Ureter (tissue), 1 donor: ENCODE measurements around the gene IQGAP2. TPM values are rescaled to one million over a fixed set of nuclear protein-coding genes. Genes with fewer than 3 reads are reported as not detected.
A peak's percentile ranks its signal among the peaks of the same experiment; 100 is the strongest.

Source experiments
- DNase-seq: peaks from one replicate; pipeline ENCODE4 v3.0.0-alpha.2; 2020; ENCODE audit warnings: low spot score
- total RNA-seq: library from RNA; stranded (reverse); gene quantifications from one replicate; pipeline ENCODE4 v1.2.4, GENCODE V29; 2023
- donor health status: DM: yes; HTN: yes; CAD: no.

IQGAP2 gene
- total RNA-seq, 1 donor from 2014 or later: 9.7 TPM

DNA sequence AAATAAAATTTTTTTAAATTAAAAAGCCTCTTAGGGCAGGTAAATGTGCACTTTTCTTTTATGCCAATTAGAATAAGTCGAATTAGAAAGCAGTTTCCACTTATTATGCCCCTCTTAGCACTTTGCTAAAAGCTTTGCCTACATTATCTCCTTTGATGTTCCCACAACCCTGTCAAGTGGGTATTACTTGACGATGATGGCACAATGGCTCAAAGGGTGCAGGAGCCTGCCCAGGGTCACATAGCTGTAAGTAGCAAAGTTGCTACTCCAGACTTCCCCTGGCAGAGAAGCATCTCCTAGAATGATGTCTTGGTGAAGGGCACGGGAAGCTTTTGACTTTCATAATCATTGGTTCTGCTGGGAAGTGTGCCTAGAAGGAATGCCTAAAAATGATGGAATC is 18.4 kb upstream of the IQGAP2 start:
- DNase-seq: no peak

DNA sequence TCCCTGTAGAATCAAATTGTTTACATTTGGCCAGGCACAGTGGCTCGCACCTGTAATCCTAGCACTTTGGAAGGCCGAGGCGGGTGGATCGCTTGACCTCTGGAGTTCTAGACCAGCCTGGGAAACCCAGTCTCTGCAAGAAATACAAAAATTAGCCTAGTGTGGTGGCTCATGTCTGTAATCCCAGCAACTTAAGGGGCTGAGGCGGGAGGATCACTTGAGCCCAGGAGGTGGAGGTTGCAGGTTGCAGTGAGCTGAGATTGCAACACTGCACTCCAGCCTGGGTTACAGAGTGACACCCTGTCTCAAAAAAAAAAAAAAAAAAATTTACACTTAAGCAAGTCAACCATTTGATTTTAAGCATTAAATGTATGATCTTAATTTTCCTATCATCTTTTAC is 17.5 kb upstream of the IQGAP2 start:
- DNase-seq: no peak

DNA sequence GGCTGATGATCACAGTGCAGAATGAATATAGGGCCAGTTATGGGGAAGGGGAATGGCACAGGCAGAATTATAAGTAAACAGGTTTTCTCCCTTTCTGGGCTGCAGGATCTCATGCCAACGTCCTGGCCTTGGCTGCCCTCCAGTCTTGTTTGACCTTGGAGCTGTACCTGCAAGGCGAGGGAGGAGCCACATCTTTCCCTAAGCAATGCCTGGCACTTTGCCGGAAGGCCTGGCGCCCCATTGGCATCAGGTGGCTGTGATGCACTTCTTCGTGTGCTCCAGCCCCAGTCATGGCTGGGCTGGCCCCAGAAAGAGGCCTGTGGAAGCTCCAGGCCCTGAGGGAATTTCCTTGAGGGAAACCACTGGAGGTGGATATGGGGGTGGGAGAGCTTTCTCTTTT is 16.7 kb upstream of the IQGAP2 start:
- DNase-seq: no peak

DNA sequence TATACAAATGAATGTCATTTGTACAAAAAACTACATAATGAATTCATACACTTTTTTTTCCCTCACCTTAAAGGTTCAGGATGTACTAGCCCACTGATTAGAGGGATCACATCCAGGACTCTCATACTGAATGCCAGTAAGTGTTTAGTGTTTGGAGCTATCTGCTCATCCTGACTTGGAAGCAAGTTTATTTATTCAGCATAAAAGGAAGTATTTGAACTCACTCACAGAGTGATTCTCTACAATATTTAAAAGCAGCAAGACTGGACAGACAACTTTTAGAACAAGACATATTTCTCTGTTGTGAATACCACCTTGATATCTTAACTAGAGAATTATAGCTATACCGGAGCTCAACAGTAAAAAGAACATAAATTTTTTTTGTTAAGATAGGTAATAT is 14.8 kb upstream of the IQGAP2 start:
- DNase-seq: no peak

DNA sequence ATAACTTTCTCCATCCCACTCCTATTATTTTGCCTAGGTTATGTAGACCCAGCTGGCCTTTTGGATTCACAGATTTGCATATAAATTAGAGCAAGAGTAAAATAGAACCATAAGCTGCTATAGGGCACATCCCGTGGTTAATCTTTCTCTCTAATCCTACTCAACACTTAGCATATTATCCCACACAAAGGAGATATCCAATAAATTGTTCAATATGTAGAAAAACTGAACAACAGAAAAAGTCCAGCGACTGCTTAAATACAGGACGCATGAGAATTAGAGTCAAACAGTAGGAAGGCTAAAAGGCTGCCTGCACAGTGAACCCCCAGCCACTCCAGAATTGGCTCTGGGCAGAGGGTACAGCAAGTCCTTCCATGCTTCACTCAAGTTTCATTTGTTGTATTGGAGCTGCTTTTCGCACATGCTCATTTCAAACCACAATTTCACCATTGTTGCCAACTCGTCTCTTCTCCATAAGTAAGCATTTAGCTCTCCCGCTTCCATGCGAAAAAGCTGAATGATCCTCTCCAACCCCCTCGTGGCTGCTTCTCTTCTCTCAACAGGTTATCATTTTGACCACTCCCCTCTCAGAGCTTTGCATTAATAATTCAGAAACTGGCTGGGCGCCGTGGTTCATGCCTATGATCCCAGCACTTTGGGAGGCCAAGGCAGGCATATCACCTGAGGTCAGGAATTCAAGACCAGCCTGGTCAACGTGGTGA is 14.1 kb upstream of the IQGAP2 start:
- DNase-seq: no peak

DNA sequence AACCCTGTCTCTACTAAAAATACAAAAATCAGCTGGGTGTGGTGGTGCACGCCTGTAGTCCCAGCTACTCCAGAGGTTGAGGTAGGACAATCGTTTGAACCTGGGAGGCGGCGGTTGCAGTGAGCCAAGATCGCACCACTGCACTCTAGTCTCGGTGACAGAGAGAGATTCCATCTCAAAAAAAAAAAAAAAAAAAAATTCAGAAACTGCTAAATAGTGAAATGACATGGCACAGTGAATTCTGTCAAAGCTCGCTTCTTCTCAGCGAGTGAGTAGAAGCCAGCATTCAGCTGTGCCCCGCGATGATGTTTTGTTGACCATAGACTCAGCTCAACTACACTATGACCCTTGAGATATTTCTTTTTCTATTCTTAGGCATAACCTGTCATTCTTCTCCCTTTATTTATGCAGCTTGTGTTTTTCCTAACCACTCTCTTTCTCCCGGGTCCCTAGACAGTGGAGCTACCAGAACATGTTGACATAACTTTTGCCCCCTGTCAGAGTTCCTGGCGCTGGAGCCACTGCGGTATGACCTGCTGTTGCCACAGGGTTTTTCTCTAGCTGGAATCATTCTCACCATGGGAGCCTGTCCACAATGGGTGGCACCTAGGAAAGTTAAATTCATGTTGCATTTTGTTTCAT is 13.5 kb upstream of the IQGAP2 start:
- no peak for DNase-seq

DNA sequence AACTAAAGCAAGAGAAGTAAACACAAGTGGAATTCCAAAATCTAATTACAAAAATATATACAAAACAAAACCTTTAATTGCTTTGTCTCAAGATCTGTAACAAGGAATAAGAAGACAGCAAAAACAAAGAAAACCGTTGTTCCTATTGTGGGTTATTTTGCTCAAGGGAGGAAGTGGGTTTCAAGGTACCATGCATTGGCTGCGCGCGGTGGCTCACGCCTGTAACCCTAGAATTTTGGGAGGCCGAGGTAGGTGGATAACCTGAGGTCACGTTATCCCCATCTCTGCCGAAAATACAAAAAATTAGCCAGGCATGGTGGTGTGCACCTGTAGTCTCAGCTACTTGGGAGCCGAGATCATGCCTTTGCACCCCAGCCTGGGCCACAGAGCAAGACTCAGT is 12.1 kb upstream of the IQGAP2 start:
- DNase-seq: no peak

DNA sequence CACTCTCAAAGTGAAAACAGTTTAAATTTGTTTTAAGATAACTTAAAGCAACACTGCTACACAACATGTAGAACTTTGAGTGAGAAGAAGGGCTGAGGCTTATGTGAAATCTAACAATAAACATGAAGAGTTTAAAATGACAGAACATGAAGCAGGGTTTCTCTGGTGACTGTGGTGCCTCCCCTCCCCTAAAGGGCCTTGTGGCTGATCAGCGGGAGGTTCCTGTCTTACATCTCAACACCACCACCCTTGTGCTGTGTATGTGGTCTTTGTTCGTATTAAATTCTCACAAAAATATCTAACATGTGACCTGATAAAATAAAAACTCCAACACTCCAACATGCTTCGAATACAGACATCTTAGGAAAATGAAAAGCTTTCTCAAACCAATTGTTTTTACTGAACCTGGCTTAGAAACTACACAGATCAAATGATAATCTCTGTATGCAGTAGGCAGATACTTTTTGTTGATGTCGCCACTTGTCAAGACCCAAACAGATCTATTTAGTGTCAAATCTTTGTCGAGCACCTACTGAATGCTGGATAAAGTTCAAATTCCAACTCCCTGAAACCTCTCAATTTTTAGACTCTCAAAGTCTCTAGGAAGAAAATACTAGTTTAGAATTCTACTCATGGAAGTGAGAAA is 9.9 kb upstream of the IQGAP2 start:
- no peak for DNase-seq

DNA sequence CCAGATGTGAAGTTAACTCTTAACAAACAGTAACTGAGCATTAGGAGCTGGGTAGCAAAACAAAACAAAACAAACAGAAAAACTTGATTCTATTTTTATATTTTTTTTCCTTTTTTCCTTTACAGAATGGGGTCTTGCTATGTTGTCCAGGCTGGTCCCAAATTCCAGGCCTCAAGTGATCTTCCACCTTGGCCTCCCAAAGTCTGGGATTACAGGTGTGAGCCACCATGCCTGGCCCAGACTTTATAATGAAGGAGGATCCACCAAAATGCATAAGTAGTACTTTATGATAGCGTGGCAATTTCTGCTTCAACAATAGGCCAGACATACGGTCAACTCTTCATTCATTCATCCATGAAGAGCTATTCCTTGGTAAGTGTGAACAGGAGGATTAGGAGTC is 5.9 kb upstream of the IQGAP2 start:
- DNase-seq: no peak

DNA sequence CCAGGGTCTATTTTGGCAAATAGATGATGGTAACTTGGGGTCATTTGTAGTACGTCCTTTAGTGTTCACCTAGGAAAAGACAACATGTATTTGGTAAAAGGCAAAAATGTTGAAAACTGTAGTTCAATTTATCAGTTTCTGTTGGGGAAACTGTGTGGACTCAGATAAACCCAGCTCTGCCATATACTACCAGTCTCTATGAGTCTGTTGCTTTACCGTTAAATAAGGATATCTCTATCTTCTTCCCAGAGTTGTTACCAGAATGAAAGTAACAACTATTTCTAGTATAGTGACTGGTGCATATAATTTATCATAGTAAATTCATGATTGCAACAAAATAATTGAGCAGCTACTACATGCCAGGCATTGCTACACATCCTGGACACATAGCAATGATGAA is 3.8 kb upstream of the IQGAP2 start:
- no peak for DNase-seq

DNA sequence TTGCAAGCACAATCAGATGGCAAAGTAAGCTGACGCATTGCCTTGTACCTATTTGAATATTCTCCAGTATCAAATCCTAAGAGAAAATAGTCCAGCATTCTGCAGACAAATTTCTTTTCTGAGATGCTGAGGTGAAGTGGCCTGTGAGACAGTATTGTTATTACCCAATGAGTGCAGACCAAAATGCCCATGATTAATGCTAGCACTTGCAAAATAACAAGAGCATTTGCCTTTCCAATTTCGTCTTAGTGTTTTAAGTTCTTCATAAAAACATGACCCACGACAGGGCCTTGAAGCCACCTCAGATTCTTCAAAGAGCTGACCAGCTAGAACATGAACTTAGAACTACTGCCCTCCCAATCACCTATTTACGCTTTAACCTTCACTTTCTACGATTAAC is 2.6 kb upstream of the IQGAP2 start:
- no peak for DNase-seq

DNA sequence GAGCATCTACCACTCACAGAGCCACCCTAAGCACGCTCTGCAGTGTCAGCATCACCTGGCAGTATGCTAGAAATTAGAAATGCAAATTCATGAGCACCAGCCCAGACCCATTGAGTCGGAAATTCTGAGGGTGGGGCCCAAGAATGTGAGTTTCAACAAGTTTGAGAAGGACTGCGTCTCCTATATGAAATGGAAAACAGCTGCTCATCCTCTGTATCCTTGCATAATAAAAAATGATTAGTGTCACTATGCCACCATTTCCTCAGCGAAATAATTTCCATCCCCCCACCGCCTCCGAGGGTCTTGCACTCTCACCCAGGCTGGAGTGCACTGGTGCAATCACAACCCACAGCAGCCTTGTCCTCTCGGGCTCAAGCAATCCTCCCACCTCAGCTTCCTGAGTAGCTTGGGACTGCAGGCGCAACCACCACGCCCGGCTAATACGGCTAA is 1.3 kb upstream of the IQGAP2 start:
- no peak for DNase-seq

DNA sequence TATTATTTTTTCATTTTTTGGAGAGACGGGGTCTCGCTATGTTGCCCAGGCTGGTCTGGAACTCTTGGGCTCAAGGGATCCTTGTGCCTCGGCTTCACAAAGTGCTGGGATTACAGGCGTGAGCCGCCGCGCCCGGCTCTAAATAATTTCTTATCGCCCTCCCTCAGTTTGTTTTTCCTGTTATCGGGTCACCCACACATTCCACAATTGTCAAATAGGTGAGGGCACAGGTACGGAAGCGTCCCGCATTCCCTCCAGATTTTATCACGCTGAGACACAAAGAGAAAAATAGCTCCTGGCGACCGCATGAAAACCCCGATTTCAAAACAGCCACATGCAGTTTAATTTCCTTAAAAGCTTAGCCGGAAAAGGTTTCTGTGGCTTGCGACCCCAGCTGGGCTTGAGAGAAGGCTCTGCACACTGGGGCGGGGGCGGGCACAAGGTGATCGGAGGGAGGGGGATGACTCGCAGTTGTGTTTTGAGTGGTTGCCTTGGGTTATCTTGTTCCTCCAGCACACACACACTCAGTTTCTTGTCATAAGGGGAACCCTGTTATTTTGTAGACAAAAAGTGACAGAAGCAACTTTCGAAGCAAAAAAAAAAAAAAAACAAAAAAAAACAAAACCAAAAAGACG is 717 bp upstream of the IQGAP2 start:
- no peak for DNase-seq

DNA sequence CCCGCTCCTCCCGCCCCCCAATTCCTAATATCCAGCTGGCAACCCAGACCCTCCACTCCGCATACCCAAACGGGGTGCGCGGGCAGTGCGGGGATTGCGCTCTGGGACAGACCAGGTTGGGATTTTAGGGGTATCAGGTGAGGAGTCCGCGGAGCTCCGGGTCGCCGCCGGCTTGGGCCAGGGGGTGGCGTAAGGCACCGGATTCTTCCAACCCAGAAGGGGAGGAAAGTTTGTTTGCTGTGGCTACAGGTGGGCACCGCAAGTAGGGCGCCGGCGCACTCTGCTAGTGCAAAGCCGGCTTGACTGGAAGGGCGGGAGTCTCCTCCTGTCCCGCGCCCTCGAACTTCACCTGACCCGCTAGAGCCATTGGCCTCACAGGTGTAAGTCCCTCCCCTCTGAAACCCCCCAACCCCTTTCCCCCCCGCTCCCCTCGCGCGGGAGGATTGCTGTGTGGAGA is 709 bp downstream of the IQGAP2 start:
- DNase-seq: peak; percentile 42

DNA sequence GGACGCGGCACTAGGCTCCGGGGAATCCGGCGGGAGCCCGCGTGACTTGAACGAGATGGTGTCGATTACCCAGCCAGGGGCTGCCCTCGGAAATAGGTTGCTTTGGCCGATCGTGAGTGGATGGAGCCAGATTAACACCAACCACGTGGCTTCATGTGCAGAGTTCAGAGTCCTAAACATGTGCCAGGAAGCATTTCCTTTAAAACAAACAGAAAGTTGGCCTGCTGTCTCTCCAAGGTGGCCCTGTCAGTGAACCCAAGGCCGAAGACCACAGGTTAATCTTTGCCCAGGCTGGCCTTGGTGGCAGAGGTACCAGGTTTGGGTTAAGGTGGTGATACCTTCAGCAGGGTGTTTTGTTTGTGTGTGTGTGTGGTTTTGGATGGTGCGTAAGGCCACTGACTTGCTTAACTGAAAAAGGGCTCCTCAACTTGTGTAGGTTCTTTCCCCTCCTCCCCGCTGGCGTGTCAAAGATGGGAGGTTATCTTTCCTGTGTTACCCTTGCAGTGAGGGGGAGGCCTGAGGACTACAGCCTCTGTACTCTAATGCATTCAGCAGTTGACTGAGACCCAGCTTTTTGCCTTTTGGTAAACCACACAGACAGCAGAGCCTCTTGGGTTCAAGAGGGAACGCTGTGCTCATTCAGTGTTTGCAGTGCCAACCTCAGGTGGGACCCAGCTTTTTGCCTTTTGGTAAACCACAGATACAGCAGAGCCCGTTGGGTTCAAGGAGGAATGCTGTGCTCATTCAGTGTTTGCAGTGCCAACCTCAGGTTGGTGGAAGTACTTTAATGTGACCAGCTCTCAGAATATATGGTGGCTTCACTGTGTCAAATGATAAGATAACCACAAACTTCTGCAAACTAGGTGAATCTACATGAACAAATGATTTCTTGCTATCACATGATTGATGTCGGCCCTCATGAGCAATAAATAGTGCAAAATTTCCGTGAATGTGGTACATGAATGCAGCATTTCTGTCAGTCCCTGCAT is 1.4 kb downstream of the IQGAP2 start:
- peak; percentile 51 for DNase-seq

DNA sequence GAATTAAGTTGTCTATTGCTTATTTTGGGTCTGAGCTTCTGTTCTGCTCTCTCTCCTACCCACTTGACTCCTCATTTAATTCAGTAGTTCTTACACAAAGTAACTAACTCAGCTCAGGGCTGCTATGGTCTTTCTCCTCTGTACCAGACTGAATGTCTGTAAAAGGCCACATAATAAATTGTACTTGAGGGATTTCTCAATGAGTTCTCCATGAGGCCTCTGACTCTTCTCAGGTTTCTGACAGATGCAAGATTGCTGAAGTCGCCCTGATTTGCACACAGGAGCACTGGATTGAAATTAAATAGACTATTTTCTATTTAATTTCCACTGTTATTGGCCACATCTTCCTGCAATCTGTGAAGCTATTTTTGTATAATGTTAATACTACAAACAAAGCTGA is 2.9 kb downstream of the IQGAP2 start:
- DNase-seq: no peak

DNA sequence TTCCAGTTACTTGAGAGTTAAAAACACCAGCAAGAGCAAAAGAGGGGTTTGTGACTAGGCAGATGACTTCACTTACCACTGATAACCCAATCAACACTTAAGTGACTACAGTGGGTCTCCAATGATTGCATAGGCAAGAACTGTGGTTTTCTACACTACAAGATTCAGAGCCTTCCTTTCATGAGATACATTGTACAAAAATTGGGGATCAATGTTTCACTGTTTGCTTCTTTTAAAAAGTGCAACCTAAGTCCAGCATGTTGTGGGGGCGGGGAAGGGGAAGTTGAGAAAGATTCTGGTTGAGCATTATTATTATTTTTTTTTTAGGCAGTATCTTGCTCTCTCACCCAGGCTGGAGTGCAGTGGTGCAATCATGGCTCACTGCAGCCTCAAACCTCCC is 3.6 kb downstream of the IQGAP2 start:
- no peak for DNase-seq

DNA sequence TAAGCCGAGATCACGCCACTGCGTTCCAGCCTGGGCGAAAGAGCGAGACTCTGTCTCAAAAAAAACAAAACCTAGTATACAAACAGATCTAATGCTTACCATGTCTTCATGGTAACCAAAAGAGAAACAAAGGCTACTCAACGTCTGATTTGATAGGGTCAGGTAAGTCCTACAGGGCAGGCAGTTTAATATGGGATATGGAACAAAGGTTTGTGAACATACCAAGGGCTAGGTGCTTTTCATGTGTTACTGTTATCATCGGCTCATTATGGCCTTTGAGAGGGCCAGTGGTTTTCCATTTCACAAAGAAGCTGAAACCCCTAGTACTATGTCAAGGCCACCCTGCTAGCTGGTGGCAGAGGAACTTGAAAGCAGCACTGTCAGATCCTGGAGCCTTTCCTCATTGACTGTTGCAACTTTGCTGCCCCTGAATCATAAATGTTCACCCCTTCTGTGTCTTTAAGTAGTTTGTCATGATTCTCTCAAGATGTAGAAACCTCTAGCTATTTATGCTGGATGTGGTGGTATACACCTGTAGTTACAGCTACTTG is 5.1 kb downstream of the IQGAP2 start:
- DNase-seq: no peak

DNA sequence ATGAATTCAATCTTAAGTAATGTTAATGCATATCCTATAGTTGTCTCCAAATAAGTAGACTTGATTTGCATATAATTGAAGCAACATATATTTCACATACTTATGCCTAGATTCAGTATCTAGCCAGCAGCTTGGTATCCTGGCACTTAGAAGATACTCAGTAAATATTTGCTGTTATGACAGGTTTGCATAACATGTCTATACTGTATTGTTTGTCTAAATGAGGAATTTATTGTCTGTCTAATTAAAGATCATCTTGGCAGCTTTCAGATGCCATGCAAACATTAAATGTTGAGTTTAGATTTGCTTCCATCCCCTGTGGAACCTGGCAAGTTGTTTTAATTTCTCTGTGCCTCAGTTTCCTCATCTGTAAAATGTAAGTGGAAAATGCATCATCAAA is 9.4 kb downstream of the IQGAP2 start:
- no peak for DNase-seq

DNA sequence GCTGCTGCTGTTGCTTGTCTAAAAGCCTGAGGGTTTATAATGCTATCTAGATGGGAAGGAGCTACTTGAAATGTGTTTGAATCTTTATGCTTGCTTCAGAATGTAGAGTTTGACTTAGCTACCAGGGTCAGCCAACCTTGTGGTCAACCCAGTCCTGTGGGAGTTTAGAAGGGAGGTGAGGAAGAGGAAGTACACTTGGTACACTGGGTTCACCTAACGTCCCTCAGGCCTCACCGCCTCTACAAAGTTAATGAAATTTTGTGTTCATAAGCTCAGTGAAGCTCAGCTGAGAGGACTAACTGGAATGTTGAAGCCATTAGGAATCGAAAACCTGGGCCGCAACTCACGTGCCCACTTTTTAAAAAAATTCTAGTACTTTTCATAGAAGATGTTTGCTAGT is 10.7 kb downstream of the IQGAP2 start:
- DNase-seq: no peak

DNA sequence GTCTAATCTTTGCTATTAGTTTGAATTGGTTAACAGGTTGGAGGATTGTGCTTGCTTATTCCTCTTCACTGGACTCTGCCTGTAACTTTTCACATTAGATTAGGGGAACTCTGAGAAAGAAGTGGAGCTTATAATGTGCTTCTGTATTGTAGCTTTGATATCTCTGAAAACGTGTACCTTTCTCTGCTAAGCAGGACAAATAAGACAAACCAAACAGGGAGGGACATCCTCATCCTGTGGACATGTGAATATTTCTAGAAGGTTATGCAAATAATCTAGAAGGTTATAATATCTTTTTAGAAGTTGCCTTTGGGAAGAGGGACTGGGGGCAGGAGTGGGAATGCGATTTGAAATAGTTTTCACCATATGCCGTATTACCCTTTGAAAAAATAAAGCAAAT is 11.7 kb downstream of the IQGAP2 start:
- DNase-seq: no peak
